CD4-positive, alpha-beta T cell treated with Interleukin-6 for 4 hours (primary cell): ENCODE results near the gene DISC1.

Experiments
- DNase-seq: peaks from one replicate; pipeline ENCODE4 v3.0.0-alpha.2; 2020; ENCODE audit warnings: mixed read lengths

The DISC1 gene

GRCh38 chr1:231674575-231674974, 48.0 kb downstream of the DISC1 start:
- no peak for DNase-seq

GRCh38 chr1:231676487-231676886, 49.9 kb downstream of the DISC1 start:
- DNase-seq, result no peak

GRCh38 chr1:231677442-231677841, 50.9 kb downstream of the DISC1 start:
- DNase-seq, result no peak

DNA sequence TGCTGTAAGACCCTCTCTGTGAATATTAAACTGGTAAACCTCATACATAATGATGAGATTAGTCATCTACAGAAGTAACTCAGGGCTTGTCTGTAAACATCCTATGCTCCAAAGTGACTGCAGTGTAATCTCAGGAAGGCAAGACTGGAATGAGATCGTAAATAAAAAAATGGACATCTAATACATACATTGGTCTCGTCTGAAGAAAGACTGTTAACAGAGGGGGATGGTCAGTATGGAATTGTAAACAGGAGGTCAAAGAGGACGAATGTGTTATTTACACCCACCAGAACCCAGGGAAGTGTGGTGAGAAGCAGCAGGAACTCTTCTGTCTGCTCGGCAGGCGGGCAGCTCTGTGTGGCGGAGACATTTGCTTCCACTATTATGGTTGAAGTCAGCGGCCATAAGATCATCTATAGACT, 51.4 kb downstream of the DISC1 start:
- no peak for DNase-seq

DNA sequence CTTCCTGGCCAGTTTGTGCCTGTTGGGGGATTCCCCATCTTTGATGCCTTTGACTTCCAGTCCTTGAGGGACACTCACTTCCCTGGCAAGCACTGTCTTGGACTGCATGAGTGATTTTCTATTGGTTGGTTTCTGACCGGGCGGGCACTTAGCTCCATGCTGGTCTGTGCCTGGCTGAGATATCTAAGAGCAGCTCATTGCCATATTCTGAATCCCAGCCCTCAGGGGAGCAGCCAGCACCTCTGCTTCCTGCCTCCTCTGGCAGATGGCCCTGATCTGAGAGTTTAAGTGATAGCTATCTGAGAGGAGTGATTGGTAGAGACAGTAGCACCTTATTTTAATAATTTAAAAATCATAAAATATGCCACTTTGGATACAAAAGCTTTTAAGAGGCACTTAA, 52.5 kb downstream of the DISC1 start:
- DNase-seq, result no peak

DNA sequence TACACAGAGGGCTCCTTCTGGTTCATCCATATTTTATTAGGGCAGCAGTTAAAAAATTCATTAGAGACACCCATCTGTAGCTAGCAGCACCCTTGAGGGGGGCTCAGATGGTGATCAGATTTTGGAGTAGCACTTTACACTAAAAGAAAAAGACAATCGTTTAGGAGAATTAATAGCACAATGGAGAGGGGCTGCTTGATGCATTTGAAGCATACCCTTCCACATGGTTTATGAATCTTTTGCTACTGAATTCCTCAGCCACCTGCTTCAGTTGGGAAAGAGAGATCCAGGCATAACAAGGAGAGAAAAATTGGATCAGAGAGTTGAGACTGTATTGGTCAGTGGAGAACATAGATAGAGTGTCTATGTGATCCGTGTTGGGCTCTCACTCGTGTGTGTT, 54.4 kb downstream of the DISC1 start:
- no peak for DNase-seq

- DNase-seq, result no peak
Measured at GRCh38 chr1:231682779-231683178, 56.2 kb downstream of the DISC1 start.

- DNase-seq, result no peak
Measured at GRCh38 chr1:231683439-231684165, 57.0 kb downstream of the DISC1 start.

DNA sequence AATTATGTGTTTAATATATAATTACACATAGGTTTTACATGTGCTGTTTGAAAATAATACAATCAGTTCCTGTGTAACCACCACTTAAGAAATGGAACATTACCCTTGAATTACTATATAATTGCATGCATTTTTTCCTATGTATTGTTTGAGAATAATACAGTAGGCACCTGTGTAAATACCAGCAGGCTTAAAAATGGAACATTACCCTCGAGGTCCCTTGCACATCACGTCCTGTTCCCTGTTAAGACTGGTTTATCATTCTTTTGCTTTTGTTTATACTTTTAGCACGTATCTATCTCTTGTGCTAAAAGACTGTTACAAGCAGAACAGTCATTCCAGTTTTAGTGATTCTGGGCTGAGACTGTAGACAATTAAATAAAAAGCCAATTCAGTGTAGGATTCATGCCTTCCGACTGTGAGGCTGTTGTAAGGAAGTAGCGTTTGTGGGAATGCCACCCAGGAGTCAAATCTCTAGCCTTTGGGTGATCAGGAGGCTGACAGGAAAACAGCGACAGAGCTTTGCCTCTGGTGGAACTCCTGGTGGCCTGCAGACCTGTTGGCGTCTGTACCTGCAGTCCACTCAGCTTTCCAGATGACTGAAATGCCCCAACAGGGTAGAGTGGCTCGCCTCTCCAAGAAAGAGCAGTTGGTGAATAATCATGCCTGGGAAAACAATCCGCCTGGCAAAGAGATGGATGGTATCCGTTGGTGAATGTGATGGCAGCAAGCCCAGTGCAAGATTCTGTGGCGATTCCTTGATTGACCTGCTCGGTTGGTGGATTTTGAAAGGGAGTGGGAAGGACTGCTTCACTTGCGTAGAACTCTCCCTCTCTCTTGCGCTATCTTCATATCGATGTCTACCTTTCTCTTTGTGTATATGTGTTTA, 58.0 kb downstream of the DISC1 start:
- no peak for DNase-seq

DNA sequence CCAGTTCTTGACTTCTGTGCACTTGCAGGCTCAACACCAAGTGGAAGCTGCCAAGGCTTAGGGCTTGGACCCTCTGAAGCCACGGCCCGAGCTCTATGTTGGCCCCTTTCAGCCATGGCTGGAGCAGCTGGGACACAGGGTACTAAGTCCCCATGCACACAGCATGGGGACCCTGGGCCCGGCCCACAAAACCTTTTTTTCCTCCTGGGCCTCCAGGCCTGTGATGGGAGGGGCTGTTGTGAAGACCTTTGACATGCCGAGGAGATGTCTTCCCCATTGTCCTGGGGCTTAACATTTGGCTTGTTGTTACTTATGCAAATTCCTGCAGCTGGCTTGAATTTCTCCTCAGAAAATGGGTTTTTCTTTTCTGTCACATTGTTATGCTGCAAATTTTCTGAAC, 59.8 kb downstream of the DISC1 start:
- DNase-seq, result no peak

DNA sequence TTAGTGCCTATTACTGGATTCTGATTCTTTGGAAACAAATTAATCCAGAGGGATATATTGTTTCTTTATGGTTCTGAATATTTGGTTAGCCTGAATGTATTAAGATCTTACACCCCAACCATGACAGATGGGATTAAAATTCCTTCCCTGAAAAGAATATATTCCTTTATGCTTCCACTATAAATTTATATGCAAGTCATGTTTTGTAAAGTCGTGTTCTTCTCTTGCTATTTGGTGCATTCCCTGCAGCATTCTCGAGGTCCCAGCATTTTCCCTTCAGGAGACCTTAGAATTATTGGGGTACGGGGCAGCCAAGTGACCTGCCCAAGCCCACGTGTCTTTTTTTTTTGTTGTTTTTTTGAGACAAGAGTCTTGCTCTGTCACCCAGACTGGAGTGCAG, 62.4 kb downstream of the DISC1 start:
- DNase-seq, result no peak

- DNase-seq, result no peak
Measured at GRCh38 chr1:231690059-231690458, 63.5 kb downstream of the DISC1 start.

DNA sequence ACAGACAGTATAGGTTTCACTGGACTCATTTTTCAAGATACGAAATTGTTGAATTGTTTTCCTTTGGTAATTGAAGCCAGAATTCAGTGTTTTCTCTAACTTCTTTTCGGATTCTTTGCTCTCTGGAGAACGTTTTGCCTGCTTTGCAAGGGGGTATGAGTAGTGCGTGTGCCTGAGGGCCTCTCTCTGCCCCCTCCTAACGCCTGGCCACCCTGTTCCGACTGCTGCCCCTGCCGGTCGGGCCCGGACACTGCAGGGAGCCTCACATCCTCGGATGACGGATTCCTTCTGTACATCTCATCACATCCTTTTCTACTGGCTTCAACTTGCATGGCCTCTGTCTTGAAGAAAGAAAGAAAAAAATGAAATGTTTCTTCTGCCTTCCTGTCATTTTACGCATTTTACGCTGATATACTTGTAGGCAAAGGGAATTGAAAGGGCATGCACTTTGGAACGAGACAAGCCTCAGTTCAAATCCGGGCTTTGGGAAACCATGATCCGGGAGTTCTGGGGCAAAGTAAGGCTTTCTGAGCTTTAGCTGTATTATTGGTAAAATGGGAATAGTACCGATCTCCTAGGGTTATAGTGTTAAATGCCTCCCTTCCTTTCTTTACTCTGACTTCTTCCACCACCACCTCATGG, 65.1 kb downstream of the DISC1 start:
- no peak for DNase-seq

GRCh38 chr1:231693361-231694074, 66.9 kb downstream of the DISC1 start:
- no peak for DNase-seq

GRCh38 chr1:231694075-231694431, 67.5 kb downstream of the DISC1 start:
- no peak for DNase-seq

- DNase-seq, result no peak
Measured at GRCh38 chr1:231694465-231695077, 68.0 kb downstream of the DISC1 start.

DNA sequence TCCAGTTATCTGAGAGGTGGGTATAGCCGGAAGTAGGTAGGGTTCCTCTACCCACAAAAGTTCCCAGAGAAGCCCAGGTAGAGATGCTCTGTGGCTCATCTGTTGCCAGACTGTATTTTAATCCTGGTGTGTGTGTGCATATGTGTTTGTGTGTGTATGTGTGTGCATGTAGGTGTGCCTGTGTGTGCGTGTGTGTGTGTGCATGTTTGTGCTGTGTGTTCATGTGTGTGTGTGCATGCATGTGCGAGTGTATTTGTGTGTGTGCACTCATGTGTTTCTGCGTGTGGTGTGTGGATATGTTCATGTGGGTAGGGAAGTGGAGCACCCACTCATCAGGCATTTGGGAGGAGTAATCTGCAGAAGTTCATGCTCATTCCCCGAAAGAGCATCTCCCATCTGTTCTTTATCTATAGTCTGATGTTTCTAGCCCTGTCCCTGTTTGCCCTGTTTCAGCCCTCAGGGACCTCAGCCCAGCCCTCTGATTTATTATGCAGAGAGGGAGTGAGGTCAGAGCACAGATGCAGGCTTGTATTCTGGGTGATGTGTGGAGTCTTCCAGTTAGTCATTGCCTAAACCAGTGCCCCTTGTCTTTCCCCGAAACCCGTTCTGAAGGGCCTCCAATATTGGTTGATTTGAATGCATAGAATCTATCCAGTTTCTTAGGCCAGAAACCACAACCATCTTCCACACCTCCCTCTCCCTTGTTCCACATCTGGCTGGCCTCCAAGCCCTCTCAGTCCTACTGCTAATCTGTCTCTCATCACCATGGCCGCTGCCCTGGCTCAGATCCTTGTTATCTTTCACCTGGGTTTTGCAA, 69.1 kb downstream of the DISC1 start:
- no peak for DNase-seq

DNA sequence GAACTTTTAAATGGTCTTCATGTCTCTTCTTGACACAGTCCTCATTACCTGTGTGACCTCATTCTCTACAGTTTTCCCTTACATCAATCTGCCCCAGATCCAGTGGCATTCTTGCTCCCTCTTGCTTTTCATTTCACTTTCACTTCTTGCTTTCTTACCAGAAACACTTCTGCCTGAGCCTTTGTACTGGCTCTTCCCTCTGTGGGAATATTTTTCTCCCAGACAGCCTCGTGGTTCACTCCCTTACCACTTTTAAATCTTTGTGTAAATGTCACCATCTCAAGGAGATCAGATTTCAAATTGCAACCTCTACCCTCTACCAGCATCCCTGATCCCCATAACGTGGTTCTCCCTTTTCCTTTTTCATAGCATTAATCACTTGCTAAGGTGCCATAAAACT, 73.2 kb downstream of the DISC1 start:
- no peak for DNase-seq

DNA sequence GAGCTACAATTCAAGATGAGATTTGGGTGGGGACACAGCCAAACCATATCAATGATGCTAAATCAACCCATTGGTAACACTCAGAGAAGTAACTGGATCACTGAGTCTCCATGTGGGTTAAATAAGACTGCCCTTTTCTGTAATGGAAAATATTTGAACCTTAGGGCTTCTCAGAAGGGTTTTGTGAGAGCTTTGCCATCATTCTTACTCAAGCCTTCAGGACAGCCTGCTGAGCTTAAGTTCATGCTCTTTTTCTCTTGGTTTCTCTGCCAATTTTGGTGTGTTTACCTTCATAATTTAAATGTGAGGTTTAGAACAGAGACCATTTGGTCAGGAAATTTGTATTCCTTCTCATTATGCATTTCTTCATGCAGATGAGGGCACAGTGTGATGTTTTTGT, 74.7 kb downstream of the DISC1 start:
- DNase-seq, result no peak

DNA sequence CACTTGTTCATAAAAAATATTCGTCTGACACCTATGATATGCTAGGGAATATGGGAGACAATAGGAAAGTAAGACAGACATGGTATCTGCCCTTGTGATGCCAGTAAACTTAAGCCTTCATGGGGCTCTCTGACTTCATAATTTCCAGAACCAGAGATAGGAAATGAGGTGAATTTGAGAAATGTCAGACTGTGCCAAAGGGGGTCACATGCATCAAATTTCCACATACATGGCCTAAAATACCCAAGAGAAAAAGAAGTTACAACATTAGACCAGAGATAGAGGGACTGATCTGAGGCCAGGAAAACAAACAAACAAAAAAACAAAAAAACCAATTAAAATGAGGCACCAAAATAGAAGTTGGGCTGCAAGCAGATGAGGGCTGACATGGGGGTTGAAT, 75.7 kb downstream of the DISC1 start:
- DNase-seq, result no peak

GRCh38 chr1:231702804-231703203, 76.2 kb downstream of the DISC1 start:
- DNase-seq, result no peak
